SK-N-SH (cell line): ENCODE results near the gene NPFFR2.

ENCODE experiments used
- FOXM1 ChIP-seq: IDR thresholded peaks from 2 replicates; pipeline ENCODE4 v1.4.0; 2012; ENCODE audit warnings: low read depth, mild to moderate bottlenecking
- GABPA ChIP-seq: IDR thresholded peaks from 2 replicates; pipeline ENCODE4 v1.4.0; 2012; ENCODE audit warnings: low read depth, mild to moderate bottlenecking
- MEF2A ChIP-seq: IDR thresholded peaks from 2 replicates; pipeline ENCODE4 v1.4.0; 2012; ENCODE audit warnings: low read depth, borderline replicate concordance
- NRF1 ChIP-seq: IDR thresholded peaks from 2 replicates; pipeline ENCODE4 v1.6.1; 2012; ENCODE audit warnings: low read depth, mild to moderate bottlenecking, low read length
- POLR2AphosphoS5 ChIP-seq: IDR thresholded peaks from 2 replicates; pipeline ENCODE4 v1.6.1; 2012; ENCODE audit warnings: low read depth, low read length
- SMC3 ChIP-seq: IDR thresholded peaks from 2 replicates; pipeline ENCODE4 v1.6.1; 2012; ENCODE audit warnings: low read depth, low read length, improper control_type of control experiment
- YY1 ChIP-seq: IDR thresholded peaks from 2 replicates; pipeline ENCODE4 v1.4.0; 2012; ENCODE audit warnings: low read depth, mild to moderate bottlenecking
- TF ChIP-seq, protein P1 (sequence below): fragments of 200-600 bp; sonication (generic); IDR thresholded peaks from 2 replicates; pipeline ENCODE4 v1.6.1; 2017; ENCODE audit warnings: antibody characterized with exemption, mild to moderate bottlenecking, moderate library complexity
- TF ChIP-seq, protein P2 (sequence below): fragments of 150-350 bp; IDR thresholded peaks from 2 replicates; pipeline ENCODE4 v1.6.1; 2016; ENCODE audit warnings: mild to moderate bottlenecking, low read depth, low read length
- TF ChIP-seq, protein P3 (sequence below): IDR thresholded peaks from 2 replicates; pipeline ENCODE4 v1.6.1; 2012; ENCODE audit warnings: mild to moderate bottlenecking, low read depth, low read length, moderate library complexity
- TF ChIP-seq, protein P4 (sequence below): IDR thresholded peaks from 2 replicates; pipeline ENCODE4 v1.4.0; 2012; ENCODE audit warnings: low read depth, borderline replicate concordance
- TF ChIP-seq, protein P5 (sequence below): IDR thresholded peaks from 2 replicates; pipeline ENCODE4 v1.4.0; 2012; ENCODE audit warnings: low read depth
- TF ChIP-seq, protein P6 (sequence below): fragments of 150-350 bp; IDR thresholded peaks from 2 replicates; pipeline ENCODE4 v1.6.1; 2017; ENCODE audit warnings: antibody characterized with exemption, low read length, low read depth, borderline replicate concordance

DNA sequence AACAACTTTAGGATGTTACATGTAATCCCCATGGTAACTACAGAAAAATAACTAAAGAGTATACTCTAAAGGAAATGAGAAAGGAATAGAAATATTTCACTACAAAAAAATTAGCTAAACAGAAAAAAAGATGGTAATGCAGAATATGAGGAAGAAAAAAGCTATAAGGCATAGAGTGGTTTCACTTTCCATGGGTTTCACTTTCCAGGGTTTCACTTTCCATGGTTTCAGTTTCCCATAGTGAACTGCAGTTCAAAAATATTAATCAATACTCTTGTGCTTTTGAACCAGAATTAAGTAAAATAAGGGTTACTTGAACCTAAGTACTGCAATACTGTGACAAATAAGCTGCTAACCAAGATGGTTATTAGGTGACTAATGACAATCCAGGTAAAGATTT lies 42.0 kb downstream of the NPFFR2 start:
- TF ChIP-seq, protein P1, sequence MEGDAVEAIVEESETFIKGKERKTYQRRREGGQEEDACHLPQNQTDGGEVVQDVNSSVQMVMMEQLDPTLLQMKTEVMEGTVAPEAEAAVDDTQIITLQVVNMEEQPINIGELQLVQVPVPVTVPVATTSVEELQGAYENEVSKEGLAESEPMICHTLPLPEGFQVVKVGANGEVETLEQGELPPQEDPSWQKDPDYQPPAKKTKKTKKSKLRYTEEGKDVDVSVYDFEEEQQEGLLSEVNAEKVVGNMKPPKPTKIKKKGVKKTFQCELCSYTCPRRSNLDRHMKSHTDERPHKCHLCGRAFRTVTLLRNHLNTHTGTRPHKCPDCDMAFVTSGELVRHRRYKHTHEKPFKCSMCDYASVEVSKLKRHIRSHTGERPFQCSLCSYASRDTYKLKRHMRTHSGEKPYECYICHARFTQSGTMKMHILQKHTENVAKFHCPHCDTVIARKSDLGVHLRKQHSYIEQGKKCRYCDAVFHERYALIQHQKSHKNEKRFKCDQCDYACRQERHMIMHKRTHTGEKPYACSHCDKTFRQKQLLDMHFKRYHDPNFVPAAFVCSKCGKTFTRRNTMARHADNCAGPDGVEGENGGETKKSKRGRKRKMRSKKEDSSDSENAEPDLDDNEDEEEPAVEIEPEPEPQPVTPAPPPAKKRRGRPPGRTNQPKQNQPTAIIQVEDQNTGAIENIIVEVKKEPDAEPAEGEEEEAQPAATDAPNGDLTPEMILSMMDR: no peak
- TF ChIP-seq, protein P2, sequence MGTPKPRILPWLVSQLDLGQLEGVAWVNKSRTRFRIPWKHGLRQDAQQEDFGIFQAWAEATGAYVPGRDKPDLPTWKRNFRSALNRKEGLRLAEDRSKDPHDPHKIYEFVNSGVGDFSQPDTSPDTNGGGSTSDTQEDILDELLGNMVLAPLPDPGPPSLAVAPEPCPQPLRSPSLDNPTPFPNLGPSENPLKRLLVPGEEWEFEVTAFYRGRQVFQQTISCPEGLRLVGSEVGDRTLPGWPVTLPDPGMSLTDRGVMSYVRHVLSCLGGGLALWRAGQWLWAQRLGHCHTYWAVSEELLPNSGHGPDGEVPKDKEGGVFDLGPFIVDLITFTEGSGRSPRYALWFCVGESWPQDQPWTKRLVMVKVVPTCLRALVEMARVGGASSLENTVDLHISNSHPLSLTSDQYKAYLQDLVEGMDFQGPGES: no peak
- TF ChIP-seq, protein P3, sequence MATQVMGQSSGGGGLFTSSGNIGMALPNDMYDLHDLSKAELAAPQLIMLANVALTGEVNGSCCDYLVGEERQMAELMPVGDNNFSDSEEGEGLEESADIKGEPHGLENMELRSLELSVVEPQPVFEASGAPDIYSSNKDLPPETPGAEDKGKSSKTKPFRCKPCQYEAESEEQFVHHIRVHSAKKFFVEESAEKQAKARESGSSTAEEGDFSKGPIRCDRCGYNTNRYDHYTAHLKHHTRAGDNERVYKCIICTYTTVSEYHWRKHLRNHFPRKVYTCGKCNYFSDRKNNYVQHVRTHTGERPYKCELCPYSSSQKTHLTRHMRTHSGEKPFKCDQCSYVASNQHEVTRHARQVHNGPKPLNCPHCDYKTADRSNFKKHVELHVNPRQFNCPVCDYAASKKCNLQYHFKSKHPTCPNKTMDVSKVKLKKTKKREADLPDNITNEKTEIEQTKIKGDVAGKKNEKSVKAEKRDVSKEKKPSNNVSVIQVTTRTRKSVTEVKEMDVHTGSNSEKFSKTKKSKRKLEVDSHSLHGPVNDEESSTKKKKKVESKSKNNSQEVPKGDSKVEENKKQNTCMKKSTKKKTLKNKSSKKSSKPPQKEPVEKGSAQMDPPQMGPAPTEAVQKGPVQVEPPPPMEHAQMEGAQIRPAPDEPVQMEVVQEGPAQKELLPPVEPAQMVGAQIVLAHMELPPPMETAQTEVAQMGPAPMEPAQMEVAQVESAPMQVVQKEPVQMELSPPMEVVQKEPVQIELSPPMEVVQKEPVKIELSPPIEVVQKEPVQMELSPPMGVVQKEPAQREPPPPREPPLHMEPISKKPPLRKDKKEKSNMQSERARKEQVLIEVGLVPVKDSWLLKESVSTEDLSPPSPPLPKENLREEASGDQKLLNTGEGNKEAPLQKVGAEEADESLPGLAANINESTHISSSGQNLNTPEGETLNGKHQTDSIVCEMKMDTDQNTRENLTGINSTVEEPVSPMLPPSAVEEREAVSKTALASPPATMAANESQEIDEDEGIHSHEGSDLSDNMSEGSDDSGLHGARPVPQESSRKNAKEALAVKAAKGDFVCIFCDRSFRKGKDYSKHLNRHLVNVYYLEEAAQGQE: no peak
- TF ChIP-seq SMC3 (no peak), POLR2AphosphoS5 (no peak), GABPA (no peak), MEF2A (no peak), FOXM1 (no peak), YY1 (no peak), NRF1 (no peak)
- TF ChIP-seq, protein P4, sequence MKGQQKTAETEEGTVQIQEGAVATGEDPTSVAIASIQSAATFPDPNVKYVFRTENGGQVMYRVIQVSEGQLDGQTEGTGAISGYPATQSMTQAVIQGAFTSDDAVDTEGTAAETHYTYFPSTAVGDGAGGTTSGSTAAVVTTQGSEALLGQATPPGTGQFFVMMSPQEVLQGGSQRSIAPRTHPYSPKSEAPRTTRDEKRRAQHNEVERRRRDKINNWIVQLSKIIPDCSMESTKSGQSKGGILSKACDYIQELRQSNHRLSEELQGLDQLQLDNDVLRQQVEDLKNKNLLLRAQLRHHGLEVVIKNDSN: no peak
- TF ChIP-seq, protein P5, sequence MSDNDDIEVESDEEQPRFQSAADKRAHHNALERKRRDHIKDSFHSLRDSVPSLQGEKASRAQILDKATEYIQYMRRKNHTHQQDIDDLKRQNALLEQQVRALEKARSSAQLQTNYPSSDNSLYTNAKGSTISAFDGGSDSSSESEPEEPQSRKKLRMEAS: no peak
- TF ChIP-seq, protein P6, sequence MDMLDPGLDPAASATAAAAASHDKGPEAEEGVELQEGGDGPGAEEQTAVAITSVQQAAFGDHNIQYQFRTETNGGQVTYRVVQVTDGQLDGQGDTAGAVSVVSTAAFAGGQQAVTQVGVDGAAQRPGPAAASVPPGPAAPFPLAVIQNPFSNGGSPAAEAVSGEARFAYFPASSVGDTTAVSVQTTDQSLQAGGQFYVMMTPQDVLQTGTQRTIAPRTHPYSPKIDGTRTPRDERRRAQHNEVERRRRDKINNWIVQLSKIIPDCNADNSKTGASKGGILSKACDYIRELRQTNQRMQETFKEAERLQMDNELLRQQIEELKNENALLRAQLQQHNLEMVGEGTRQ: no peak
